Mesendoderm (in vitro differentiated cells): ENCODE measurements around the gene OBSL1.

Experiments
- DNase-seq: peaks from one replicate; pipeline ENCODE4 v3.0.0; 2013
- H2AK5ac ChIP-seq: 2 replicates; pipeline ENCODE4 v1.6.1; 2013; ENCODE audit warnings: low read length, inconsistent platforms
- H2BK120ac ChIP-seq: 2 replicates; pipeline ENCODE4 v1.6.1; 2013; ENCODE audit warnings: low read depth, mild to moderate bottlenecking, low read length, moderate library complexity, mixed read lengths
- H2BK15ac ChIP-seq: replicated peaks from 2 replicates; pipeline ENCODE4 v1.6.1; 2013; ENCODE audit warnings: low read depth, mild to moderate bottlenecking, moderate library complexity
- H2BK5ac ChIP-seq: 2 replicates; pipeline ENCODE4 v1.6.1; 2013; ENCODE audit warnings: low read length, inconsistent platforms
- H3K18ac ChIP-seq: 2 replicates; pipeline ENCODE4 v1.6.1; 2013; ENCODE audit warnings: mild to moderate bottlenecking, low read length, mixed read lengths
- H3K23ac ChIP-seq: one replicate; pipeline ENCODE4 v1.6.1; 2013; ENCODE audit warnings: low read length
- H3K27ac ChIP-seq: 2 replicates; pipeline ENCODE4 v1.5.1; 2013; ENCODE audit warnings: low read depth, mild to moderate bottlenecking, inconsistent platforms, low read length, moderate library complexity
- H3K27me3 ChIP-seq: 2 replicates; pipeline ENCODE4 v1.6.1; 2013; ENCODE audit warnings: low read length, control low read depth, mild to moderate bottlenecking, inconsistent platforms; ENCODE audit not compliant: insufficient read depth, poor library complexity
- H3K36me3 ChIP-seq: 2 replicates; pipeline ENCODE4 v1.6.1; 2013; ENCODE audit warnings: low read length, inconsistent platforms; ENCODE audit not compliant: control insufficient read depth, insufficient read depth
- H3K4ac ChIP-seq: one replicate; pipeline ENCODE4 v1.6.1; 2013; ENCODE audit warnings: low read depth, mild to moderate bottlenecking, low read length, moderate library complexity
- H3K4me1 ChIP-seq: 2 replicates; pipeline ENCODE4 v1.6.1; 2013; ENCODE audit warnings: low read depth, low read length, inconsistent platforms; ENCODE audit not compliant: control insufficient read depth
- H3K4me2 ChIP-seq: 2 replicates; pipeline ENCODE4 v1.6.1; 2013; ENCODE audit warnings: low read length
- H3K4me3 ChIP-seq: 2 replicates; pipeline ENCODE4 v1.5.1; 2013; ENCODE audit warnings: mild to moderate bottlenecking, low read length
- H3K56ac ChIP-seq: one replicate; pipeline ENCODE4 v1.6.1; 2013; ENCODE audit warnings: low read length
- H3K79me1 ChIP-seq: 2 replicates; pipeline ENCODE4 v1.6.1; 2013; ENCODE audit warnings: low read length, inconsistent platforms
- H3K79me2 ChIP-seq: 2 replicates; pipeline ENCODE4 v1.6.1; 2013; ENCODE audit warnings: mild to moderate bottlenecking, low read length; ENCODE audit not compliant: control insufficient read depth, insufficient read depth
- H3K9ac ChIP-seq: 2 replicates; pipeline ENCODE4 v1.6.1; 2013; ENCODE audit warnings: low read length, inconsistent platforms
- H4K5ac ChIP-seq: one replicate; pipeline ENCODE4 v1.6.1; 2013; ENCODE audit warnings: low read length
- H4K8ac ChIP-seq: one replicate; pipeline ENCODE4 v1.6.1; 2013; ENCODE audit warnings: low read depth, mild to moderate bottlenecking, control low read depth, low read length, moderate library complexity
- WGBS: extraction: QIAGEN DNeasy Blood & Tissue Kit; methylation state at CpG from one replicate; pipeline ENCODE4 v1.1.7; 2013; ENCODE audit warnings: low lambda C conversion rate, missing lambda C conversion rate; ENCODE audit not compliant: insufficient coverage; ENCODE audit errors: extremely low coverage; 5-methylcytosine and 5-hydroxymethylcytosine counted together

The OBSL1 gene

DNA sequence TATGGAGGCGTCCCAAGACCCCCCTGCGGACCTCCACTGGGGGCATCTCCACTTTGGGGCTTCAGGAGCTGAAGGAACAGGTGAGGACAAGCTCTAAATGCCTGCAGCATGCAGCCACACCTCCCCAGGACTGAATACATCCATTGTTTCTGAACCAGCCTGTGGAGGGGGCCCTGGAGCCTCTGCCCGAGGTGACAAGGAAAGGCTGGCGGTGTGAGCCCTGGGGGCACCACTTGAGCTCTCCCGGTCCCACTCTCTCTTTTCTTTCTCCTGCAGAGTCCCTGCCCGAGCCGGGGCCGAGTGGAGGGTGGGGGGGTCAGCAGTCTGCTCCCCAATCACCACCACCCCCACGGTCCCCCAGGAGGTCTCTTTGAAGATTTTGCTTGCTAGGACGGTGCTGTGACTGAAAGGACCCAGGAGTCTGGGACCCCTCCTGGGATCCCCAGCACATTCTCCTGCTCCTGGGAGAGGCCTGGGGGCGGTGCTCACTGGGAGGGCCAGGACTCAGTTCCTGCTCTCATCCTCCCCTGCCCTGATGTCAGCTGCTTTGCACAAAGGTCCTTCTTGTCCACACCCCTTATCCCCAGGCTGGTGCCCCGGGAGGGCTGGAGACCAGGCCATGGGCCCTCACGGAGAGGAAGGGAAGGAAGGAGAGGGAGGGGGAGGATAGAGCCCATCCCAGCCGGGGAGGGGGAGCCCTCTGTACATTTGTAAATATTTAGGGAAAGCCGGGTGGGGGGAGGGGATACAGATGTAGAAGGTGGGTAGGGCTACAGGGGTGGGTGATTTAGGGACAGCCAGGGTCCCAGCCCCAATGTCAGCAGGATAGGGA is 33.5 kb downstream of the OBSL1 start:
- H3K4me1 ChIP-seq: peaks cover 6% of the 10 kb centered on the region
- no peak overlapping the region for H4K8ac ChIP-seq
- H3K18ac ChIP-seq: no peak overlapping the region
- DNase-seq: peak; percentile 70
- H3K27ac ChIP-seq: no peak overlapping the region
- no peak overlapping the region for H2BK15ac ChIP-seq
- no peak overlapping the region for H3K4me2 ChIP-seq
- H2AK5ac ChIP-seq: no peak overlapping the region
- H3K23ac ChIP-seq: no peak overlapping the region
- no peak overlapping the region for H2BK5ac ChIP-seq
- H4K5ac ChIP-seq: no peak overlapping the region
- H2BK120ac ChIP-seq: no peak overlapping the region
- peak overlapping the region; percentile 25 for H3K56ac ChIP-seq
- no peak overlapping the region for H3K4ac ChIP-seq
- H3K36me3 ChIP-seq: peaks cover 7% of the 10 kb centered on the region
- H3K9ac ChIP-seq: no peak overlapping the region
- peaks cover 4% of the 10 kb centered on the region for H3K79me1 ChIP-seq
- H3K27me3 ChIP-seq: no peaks in the 10 kb centered on the region
- no peak overlapping the region for H3K4me3 ChIP-seq
- WGBS: no CpG with 5 or more reads among the region's 15 CpGs
- H3K79me2 ChIP-seq: no peaks in the 10 kb centered on the region

DNA sequence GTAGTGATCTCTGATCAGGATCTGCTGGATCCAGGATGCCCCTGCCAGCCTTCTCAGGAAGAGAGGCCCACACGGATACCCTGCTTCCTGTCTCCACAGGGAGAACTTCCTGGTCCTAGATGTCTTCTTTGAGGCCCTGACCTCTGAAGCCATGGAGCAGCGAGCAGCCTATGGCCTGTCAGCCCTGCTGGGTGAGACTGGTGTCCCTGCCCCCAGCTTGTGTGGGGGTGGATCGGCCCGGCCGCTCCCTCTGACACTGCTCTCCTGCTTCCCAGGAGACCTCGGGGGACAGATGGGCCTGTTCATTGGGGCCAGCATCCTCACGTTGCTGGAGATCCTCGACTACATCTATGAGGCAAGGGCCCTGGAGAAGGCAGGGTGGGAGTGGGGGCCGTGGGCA is 34.4 kb downstream of the OBSL1 start:
- no CpG with 5 or more reads among the region's 9 CpGs for WGBS
- H3K56ac ChIP-seq: no peak overlapping the region
- H3K27me3 ChIP-seq: no peaks in the 10 kb centered on the region
- no peak overlapping the region for H4K8ac ChIP-seq
- no peak overlapping the region for H3K4ac ChIP-seq
- no peaks in the 10 kb centered on the region for H3K79me1 ChIP-seq
- H2BK15ac ChIP-seq: no peak overlapping the region
- peaks cover 3% of the 10 kb centered on the region for H3K4me1 ChIP-seq
- H3K36me3 ChIP-seq: peaks cover 7% of the 10 kb centered on the region
- H2AK5ac ChIP-seq: no peak overlapping the region
- no peak overlapping the region for H3K18ac ChIP-seq
- H2BK5ac ChIP-seq: no peak overlapping the region
- no peak overlapping the region for H3K4me3 ChIP-seq
- H3K27ac ChIP-seq: no peak overlapping the region
- no peak for DNase-seq
- no peak overlapping the region for H3K4me2 ChIP-seq
- H3K79me2 ChIP-seq: no peaks in the 10 kb centered on the region
- no peak overlapping the region for H3K23ac ChIP-seq
- no peak overlapping the region for H3K9ac ChIP-seq
- H2BK120ac ChIP-seq: no peak overlapping the region
- no peak overlapping the region for H4K5ac ChIP-seq

DNA sequence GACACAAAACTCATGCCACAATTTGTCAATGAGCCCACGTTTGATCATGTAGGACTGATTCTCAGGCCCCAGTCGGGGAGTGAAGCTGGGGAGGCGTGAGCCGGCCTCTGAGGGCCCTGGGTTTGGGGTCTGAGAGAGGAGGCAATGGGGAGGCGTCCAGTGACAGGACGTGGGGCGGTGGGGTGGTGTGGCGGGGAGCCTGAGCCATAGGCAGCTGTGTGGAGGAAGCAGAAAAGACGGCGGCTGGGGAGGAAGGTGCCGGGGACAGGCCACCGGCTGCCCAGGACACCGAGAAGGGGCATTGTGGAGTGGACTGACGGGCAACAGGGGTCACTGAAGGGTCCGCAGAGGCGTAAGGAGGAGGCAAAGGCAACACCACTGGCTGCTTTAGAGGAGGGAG is 34.9 kb downstream of the OBSL1 start:
- no peak overlapping the region for H4K8ac ChIP-seq
- H2BK120ac ChIP-seq: no peak overlapping the region
- no peak overlapping the region for H4K5ac ChIP-seq
- H3K4me1 ChIP-seq: peaks cover 2% of the 10 kb centered on the region
- H3K9ac ChIP-seq: no peak overlapping the region
- H3K18ac ChIP-seq: no peak overlapping the region
- H2BK5ac ChIP-seq: no peak overlapping the region
- H2AK5ac ChIP-seq: no peak overlapping the region
- DNase-seq: no peak
- peaks cover 7% of the 10 kb centered on the region for H3K36me3 ChIP-seq
- no peaks in the 10 kb centered on the region for H3K27me3 ChIP-seq
- H3K79me1 ChIP-seq: no peaks in the 10 kb centered on the region
- no peak overlapping the region for H3K4me2 ChIP-seq
- H3K56ac ChIP-seq: no peak overlapping the region
- no peaks in the 10 kb centered on the region for H3K79me2 ChIP-seq
- no CpG with 5 or more reads among the region's 16 CpGs for WGBS
- no peak overlapping the region for H3K27ac ChIP-seq
- H3K4me3 ChIP-seq: no peak overlapping the region
- no peak overlapping the region for H2BK15ac ChIP-seq
- no peak overlapping the region for H3K4ac ChIP-seq
- no peak overlapping the region for H3K23ac ChIP-seq

DNA sequence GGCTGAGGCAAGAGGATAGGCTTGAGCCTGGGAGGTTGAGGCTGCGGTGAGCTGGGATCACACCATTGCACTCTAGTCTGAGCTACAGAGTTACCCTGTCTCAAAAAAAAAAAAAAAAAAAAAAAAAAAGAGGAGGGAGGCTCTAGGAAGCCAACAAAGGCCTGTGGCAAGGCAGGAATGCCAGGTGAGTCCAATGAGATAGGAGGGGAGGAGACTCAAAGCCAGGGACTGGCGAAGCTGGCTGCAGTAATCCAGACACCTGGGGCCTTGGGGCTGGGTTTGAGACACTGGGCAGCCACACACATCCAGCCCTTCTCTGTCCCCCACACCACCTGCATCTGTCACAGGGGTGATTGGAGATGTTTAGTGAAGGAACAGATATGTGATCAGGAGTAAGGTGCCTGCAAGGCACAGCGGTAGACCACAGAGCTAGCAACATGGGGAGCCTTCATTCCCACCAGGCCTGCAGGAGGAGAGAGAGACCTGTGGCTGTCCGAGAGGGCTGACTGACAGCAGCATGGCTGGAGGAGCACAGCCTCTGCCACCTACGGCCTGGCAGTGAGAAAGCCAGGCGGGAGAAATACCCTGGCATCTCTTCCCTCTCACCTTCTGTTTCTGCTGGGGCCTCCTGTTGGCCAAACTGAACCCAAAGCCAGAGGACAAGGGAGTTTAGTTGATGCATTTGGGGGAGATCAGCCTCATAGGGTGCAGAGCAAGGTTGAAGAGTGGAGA is 37.2 kb downstream of the OBSL1 start:
- WGBS: no CpG with 5 or more reads among the region's 6 CpGs
- no peak overlapping the region for H2BK5ac ChIP-seq
- H2BK120ac ChIP-seq: no peak overlapping the region
- no peak overlapping the region for H3K4me2 ChIP-seq
- no peak overlapping the region for H3K27ac ChIP-seq
- H3K27me3 ChIP-seq: no peaks in the 10 kb centered on the region
- no peak for DNase-seq
- H4K8ac ChIP-seq: no peak overlapping the region
- H3K4ac ChIP-seq: no peak overlapping the region
- H2AK5ac ChIP-seq: no peak overlapping the region
- H3K36me3 ChIP-seq: no peaks in the 10 kb centered on the region
- no peak overlapping the region for H3K4me3 ChIP-seq
- H3K9ac ChIP-seq: no peak overlapping the region
- H3K23ac ChIP-seq: no peak overlapping the region
- H3K79me2 ChIP-seq: no peaks in the 10 kb centered on the region
- H3K79me1 ChIP-seq: no peaks in the 10 kb centered on the region
- H4K5ac ChIP-seq: no peak overlapping the region
- H3K18ac ChIP-seq: no peak overlapping the region
- peaks cover 2% of the 10 kb centered on the region for H3K4me1 ChIP-seq
- H3K56ac ChIP-seq: no peak overlapping the region
- no peak overlapping the region for H2BK15ac ChIP-seq

DNA sequence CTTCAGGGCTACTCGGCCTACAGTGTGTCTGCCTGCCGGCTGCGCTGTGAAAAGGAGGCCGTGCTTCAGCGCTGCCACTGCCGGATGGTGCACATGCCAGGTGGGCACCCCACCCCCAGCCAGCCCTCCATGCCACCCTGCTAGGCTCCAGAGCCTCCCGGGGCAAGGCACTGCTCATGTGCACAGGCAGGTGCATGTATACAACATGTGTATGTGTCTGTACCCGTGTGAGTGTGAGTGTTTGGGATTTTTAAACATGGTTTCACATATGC is 39.0 kb downstream of the OBSL1 start:
- Histone ChIP-seq H4K5ac (no peak overlapping the region), H3K4me3 (no peak overlapping the region), H3K4me2 (no peak overlapping the region), H3K23ac (no peak overlapping the region), H3K27me3 (no peaks in the 10 kb centered on the region), H3K36me3 (no peaks in the 10 kb centered on the region), H3K79me2 (no peaks in the 10 kb centered on the region), H2BK15ac (no peak overlapping the region), H3K4ac (no peak overlapping the region), H3K56ac (no peak overlapping the region), H3K18ac (no peak overlapping the region), H2BK120ac (no peak overlapping the region), H4K8ac (no peak overlapping the region), H3K4me1 (no peaks in the 10 kb centered on the region), H2AK5ac (no peak overlapping the region), H3K27ac (no peak overlapping the region), H3K79me1 (no peaks in the 10 kb centered on the region), H2BK5ac (no peak overlapping the region), H3K9ac (no peak overlapping the region)
- DNase-seq: no peak
- no CpG with 5 or more reads among the region's 8 CpGs for WGBS
